Epithelial cell of proximal tubule (primary cell): ENCODE data around the gene RHBDF1. TPM values are rescaled to one million over a fixed set of nuclear protein-coding genes. Genes with fewer than 3 reads are reported as not detected.

Experiments
- DNase-seq: peaks from one replicate; pipeline ENCODE4 v3.0.0-alpha.2; 2011; ENCODE audit warnings: low read depth
- H3K4me3 ChIP-seq: 2 replicates; pipeline ENCODE4 v1.5.1; 2011; ENCODE audit warnings: low read depth, mild to moderate bottlenecking, low read length
- total RNA-seq: library from RNA; depleted of rRNA; stranded (reverse); fragments of >200 nt; gene quantifications from 2 replicates; pipeline ENCODE4 v1.2.3, GENCODE V29; 2015
- TF ChIP-seq, protein P1 (sequence below): conservative IDR thresholded peaks from 2 replicates; pipeline ENCODE4 v1.5.1; 2012; ENCODE audit warnings: low read depth, mild to moderate bottlenecking, low read length

RHBDF1 gene
- total RNA-seq, 1 donor from 2014 or later: 21.2 TPM

DNA sequence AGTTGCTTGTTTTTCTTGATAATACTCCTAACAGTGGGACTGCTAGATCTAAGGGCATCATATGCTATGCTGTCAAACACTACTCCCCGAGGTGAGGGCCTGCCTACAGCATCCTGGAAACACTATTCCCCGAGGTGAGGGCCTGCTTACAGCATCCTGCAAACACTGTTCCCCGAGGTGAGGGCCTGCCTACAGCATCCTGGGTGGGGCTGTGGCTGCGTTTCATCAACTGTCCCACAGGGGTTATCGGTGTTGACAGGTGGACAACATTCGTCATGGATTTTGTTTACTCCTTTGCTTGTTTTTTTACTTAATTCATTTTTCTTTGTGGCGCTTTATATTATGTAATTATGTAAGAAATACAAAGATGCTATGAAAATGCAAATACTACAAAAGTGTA is 43.6 kb upstream of the RHBDF1 start:
- TF ChIP-seq, protein P1, sequence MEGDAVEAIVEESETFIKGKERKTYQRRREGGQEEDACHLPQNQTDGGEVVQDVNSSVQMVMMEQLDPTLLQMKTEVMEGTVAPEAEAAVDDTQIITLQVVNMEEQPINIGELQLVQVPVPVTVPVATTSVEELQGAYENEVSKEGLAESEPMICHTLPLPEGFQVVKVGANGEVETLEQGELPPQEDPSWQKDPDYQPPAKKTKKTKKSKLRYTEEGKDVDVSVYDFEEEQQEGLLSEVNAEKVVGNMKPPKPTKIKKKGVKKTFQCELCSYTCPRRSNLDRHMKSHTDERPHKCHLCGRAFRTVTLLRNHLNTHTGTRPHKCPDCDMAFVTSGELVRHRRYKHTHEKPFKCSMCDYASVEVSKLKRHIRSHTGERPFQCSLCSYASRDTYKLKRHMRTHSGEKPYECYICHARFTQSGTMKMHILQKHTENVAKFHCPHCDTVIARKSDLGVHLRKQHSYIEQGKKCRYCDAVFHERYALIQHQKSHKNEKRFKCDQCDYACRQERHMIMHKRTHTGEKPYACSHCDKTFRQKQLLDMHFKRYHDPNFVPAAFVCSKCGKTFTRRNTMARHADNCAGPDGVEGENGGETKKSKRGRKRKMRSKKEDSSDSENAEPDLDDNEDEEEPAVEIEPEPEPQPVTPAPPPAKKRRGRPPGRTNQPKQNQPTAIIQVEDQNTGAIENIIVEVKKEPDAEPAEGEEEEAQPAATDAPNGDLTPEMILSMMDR: no peak
- no peak for DNase-seq
- H3K4me3 ChIP-seq: no peak overlapping the region

DNA sequence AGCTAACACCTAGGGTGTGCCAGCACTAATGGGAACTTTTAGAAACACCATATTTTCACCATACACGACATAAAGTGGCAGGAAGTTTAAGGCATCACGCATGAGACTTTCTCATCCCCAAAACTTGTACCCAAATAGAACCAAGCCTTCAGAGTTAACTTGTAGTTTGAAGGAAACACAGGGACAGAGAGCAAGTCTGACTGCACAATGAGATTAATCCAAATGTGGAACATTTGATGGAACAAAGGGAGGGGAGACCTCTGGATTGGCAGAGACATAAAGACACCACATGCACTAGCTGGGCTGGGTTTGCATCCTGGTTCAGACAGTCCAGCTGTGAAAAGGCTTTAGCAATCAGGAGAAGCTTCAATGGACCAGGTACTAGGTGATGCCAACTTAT is 41.9 kb upstream of the RHBDF1 start:
- no peak for DNase-seq
- TF ChIP-seq, protein P1: no peak
- no peak overlapping the region for H3K4me3 ChIP-seq

DNA sequence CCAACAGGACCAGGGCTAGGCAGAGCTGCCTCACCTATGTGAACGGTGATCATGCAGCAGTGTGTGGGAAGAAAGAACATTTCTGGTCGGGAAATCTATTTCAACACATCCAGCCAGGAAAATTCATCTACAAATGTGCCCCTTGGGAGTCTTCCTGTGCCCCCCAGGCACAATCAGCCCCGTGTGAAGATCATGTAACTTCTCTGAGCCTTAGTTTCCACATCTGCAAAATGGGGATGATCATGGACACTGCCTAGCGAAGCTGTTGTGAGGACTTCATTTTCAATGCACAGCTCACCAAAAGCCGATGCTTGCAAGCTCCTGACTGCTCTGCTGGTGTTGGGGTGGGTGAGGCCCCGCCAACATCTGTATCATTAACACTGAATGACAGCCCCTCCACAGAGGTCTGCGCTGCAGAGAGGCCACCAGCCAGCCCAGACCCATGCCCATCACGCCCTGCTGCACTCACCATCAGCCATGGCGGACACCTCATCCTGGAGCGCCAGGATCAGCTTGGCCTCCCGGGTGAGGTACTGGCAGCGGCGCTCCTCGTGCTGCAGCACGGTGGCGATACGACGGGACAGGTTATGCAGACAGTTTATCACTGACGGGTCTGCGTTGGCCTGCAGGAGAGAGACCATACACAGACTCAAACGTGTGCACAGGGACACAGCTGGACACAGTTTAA is 39.9 kb upstream of the RHBDF1 start:
- TF ChIP-seq, protein P1: no peak
- no peak overlapping the region for H3K4me3 ChIP-seq
- DNase-seq: no peak

DNA sequence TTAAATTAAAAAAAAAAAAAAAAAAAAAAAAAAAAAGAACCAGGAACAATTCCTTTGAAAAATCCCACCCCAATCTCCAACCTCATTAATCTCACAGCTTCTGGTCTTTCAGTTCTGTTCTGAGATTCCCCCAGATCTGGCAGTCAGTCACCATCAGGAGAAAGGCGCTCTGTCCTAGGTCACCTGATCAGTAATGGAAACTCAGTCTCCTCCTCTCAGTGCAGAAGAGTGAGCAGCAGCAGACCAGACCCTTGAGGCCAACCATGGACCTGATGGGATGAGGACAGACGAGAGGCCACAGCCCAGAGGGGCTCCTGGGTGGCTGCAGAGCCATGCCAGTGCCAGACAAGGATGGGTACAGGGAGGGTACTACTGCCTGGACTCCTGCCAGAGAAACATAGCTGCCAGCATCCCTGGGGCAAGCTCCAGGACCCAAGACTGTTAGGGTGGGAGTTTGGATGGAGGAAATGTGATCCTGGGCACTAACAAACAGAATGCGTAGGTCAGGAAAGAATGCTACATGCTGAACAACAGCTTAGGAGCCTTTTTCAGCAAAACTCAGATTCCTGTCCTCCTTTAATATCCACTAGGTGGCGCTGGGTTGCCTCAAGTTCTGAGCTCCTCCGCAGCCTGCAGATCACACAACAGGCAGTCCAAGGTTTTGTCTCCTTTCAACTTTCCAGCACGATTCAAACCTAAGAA is 34.3 kb upstream of the RHBDF1 start:
- DNase-seq: peak; percentile 19
- TF ChIP-seq, protein P1: peak; percentile 85
- no peak overlapping the region for H3K4me3 ChIP-seq

DNA sequence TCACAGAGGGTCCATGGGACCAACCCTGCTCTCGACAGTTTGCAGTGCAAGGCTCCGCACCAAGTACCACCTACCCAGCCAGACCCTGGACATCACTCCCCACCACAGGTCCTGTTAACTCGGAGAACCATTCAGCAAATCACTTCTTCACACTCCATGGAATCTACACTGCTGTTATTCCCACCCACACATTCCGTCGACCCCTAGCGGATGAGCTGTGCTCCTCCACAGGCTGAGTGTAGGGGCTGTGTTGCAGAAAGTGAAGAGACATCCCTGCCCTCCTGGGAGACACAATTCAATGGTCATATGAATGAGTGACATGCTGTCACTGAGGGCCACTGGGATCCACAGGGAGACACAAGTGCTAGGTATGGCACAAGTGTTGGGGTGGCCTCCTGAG is 33.1 kb upstream of the RHBDF1 start:
- DNase-seq: no peak
- no peak overlapping the region for H3K4me3 ChIP-seq
- TF ChIP-seq, protein P1: no peak

DNA sequence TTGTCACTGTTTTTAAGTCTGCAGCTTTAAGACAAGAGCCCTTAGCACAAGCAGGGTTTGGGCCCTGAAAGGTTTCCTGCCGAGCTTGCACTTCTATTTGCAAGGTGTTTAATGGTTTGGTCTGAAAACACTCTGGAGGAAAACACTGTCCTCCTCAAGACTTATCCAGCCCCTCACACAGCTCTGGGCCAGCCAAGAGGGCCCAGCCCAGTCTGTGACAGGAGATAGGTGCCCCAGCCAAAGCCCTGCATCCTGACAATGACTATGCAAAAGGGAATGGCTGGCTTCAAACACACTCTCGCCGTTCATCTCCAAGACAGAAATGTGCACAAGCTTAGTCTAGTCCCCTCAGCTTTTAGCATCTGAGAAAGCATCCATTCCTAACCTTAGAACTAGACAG is 32.5 kb upstream of the RHBDF1 start:
- no peak overlapping the region for H3K4me3 ChIP-seq
- DNase-seq: no peak
- TF ChIP-seq, protein P1: no peak
